H9 (cell line): Measurements from ENCODE around the gene MON2. TPM values are rescaled to one million over a fixed set of nuclear protein-coding genes. Genes with fewer than 3 reads are reported as not detected.

Source experiments
- DNase-seq: peaks from one replicate; pipeline ENCODE4 v3.0.0-alpha.2; 2017
- H2AFZ ChIP-seq: one replicate; pipeline ENCODE4 v1.6.1; 2013; ENCODE audit warnings: mild to moderate bottlenecking, low read length, control low read depth, moderate library complexity
- H2AK5ac ChIP-seq: 2 replicates; pipeline ENCODE4 v1.6.1; 2013; ENCODE audit warnings: low read length, control low read depth, mixed read lengths; ENCODE audit not compliant: insufficient read length
- H2BK120ac ChIP-seq: one replicate; pipeline ENCODE4 v1.6.1; 2013; ENCODE audit warnings: low read depth, mild to moderate bottlenecking, low read length, control low read depth, inconsistent platforms; ENCODE audit not compliant: poor library complexity, severe bottlenecking
- H2BK12ac ChIP-seq: 2 replicates; pipeline ENCODE4 v1.6.1; 2013; ENCODE audit warnings: low read length, control low read depth, mixed read lengths, low read depth; ENCODE audit not compliant: insufficient read length
- H2BK15ac ChIP-seq: 2 replicates; pipeline ENCODE4 v1.6.1; 2013; ENCODE audit warnings: low read depth, low read length, control low read depth
- H2BK20ac ChIP-seq: one replicate; pipeline ENCODE4 v1.6.1; 2013; ENCODE audit warnings: low read depth, mild to moderate bottlenecking, low read length, control low read depth, inconsistent platforms; ENCODE audit not compliant: poor library complexity, severe bottlenecking
- H2BK5ac ChIP-seq: 2 replicates; pipeline ENCODE4 v1.6.1; 2013; ENCODE audit warnings: low read length, control low read depth, mixed read lengths; ENCODE audit not compliant: insufficient read length
- H3K14ac ChIP-seq: 2 replicates; pipeline ENCODE4 v1.6.1; 2013; ENCODE audit warnings: low read length, control low read depth; ENCODE audit not compliant: insufficient read depth
- H3K18ac ChIP-seq: 2 replicates; pipeline ENCODE4 v1.6.1; 2013; ENCODE audit warnings: low read depth, mild to moderate bottlenecking, mixed read lengths, low read length, control low read depth; ENCODE audit not compliant: insufficient read length
- H3K23ac ChIP-seq: 2 replicates; pipeline ENCODE4 v1.6.1; 2013; ENCODE audit warnings: low read length, control low read depth, mixed read lengths, low read depth; ENCODE audit not compliant: insufficient read length
- H3K23me2 ChIP-seq: 2 replicates; pipeline ENCODE4 v1.6.1; 2013; ENCODE audit warnings: low read depth, mild to moderate bottlenecking, mixed read lengths, low read length, control low read depth; ENCODE audit not compliant: insufficient read length, poor library complexity, severe bottlenecking
- H3K27ac ChIP-seq: 2 replicates; pipeline ENCODE4 v1.5.1; 2013; ENCODE audit warnings: low read length, control low read depth, mixed read lengths, low read depth; ENCODE audit not compliant: insufficient read length
- H3K27me3 ChIP-seq: 2 replicates; pipeline ENCODE4 v1.6.1; 2013; ENCODE audit warnings: low read length, control low read depth, inconsistent platforms; ENCODE audit not compliant: insufficient read depth
- H3K4ac ChIP-seq: 2 replicates; pipeline ENCODE4 v1.6.1; 2013; ENCODE audit warnings: low read depth, mild to moderate bottlenecking, control low read depth, inconsistent platforms, low read length, moderate library complexity
- H3K4me1 ChIP-seq: 2 replicates; pipeline ENCODE4 v1.6.1; 2013; ENCODE audit warnings: low read length, control low read depth, inconsistent platforms; ENCODE audit not compliant: insufficient read depth
- H3K4me2 ChIP-seq: 2 replicates; pipeline ENCODE4 v1.6.1; 2013; ENCODE audit warnings: low read length, control low read depth, mixed read lengths; ENCODE audit not compliant: insufficient read length, insufficient read depth
- H3K56ac ChIP-seq: 2 replicates; pipeline ENCODE4 v1.6.1; 2013; ENCODE audit warnings: low read depth, mild to moderate bottlenecking, mixed read lengths, low read length, control low read depth; ENCODE audit not compliant: insufficient read length
- H3K79me1 ChIP-seq: 2 replicates; pipeline ENCODE4 v1.6.1; 2013; ENCODE audit warnings: low read depth, mild to moderate bottlenecking, moderate library complexity, low read length, control low read depth, inconsistent platforms; ENCODE audit not compliant: insufficient read depth, poor library complexity, severe bottlenecking
- H3K79me2 ChIP-seq: 2 replicates; pipeline ENCODE4 v1.6.1; 2013; ENCODE audit warnings: low read length, control low read depth, inconsistent platforms; ENCODE audit not compliant: insufficient read depth
- H3K9ac ChIP-seq: 2 replicates; pipeline ENCODE4 v1.6.1; 2013; ENCODE audit warnings: low read length, control low read depth, mixed read lengths; ENCODE audit not compliant: insufficient read length; ENCODE audit errors: extremely low read depth
- H3K9me3 ChIP-seq: one replicate; pipeline ENCODE4 v1.6.1; 2013; ENCODE audit warnings: low read depth, low read length, inconsistent platforms; ENCODE audit not compliant: control insufficient read depth
- H3T11ph ChIP-seq: one replicate; pipeline ENCODE4 v1.6.1; 2013; ENCODE audit warnings: mild to moderate bottlenecking, low read length, control low read depth, inconsistent platforms
- H4K20me1 ChIP-seq: one replicate; pipeline ENCODE4 v1.6.1; 2013; ENCODE audit not compliant: control insufficient read depth, insufficient read length, insufficient read depth
- H4K5ac ChIP-seq: 2 replicates; pipeline ENCODE4 v1.6.1; 2013; ENCODE audit warnings: low read depth, mild to moderate bottlenecking, mixed read lengths, low read length, control low read depth; ENCODE audit not compliant: insufficient read length
- H4K8ac ChIP-seq: replicated peaks from 2 replicates; pipeline ENCODE4 v1.6.1; 2013; ENCODE audit warnings: low read length, control low read depth, mixed read lengths, low read depth; ENCODE audit not compliant: insufficient read length
- H4K91ac ChIP-seq: 2 replicates; pipeline ENCODE4 v1.6.1; 2013; ENCODE audit warnings: low read depth, mild to moderate bottlenecking, moderate library complexity, mixed read lengths, low read length, control low read depth; ENCODE audit not compliant: insufficient read length
- H3K27ac Mint-ChIP-seq, 3 experiments: 2 replicates in 2 of 3; 3 replicates in 1 of 3; pipeline ENCODE4 v1.8.0; 2020 to 2021; ENCODE audit warnings: mixed read lengths in 3 of 3, mild to moderate bottlenecking in 1 of 3, moderate library complexity in 1 of 3
- H3K27me3 Mint-ChIP-seq: 2 replicates; pipeline ENCODE4 v1.8.0; 2021; ENCODE audit warnings: low read depth, mild to moderate bottlenecking, moderate library complexity, mixed read lengths
- H3K36me3 Mint-ChIP-seq, 3 experiments: 2 replicates in 2 of 3; 3 replicates in 1 of 3; pipeline ENCODE4 v1.8.0; 2020 to 2021; ENCODE audit warnings: low read depth in 3 of 3, mixed read lengths in 3 of 3; ENCODE audit not compliant: insufficient read depth in 1 of 3
- H3K4me1 Mint-ChIP-seq, 2 experiments: 2 replicates each; pipeline ENCODE4 v1.8.0; 2020; ENCODE audit warnings: mixed read lengths in 2 of 2
- H3K4me3 Mint-ChIP-seq, 2 experiments: 2 replicates in 1 of 2; 3 replicates in 1 of 2; pipeline ENCODE4 v1.8.0; 2020 to 2021; ENCODE audit warnings: mild to moderate bottlenecking in 2 of 2, mixed read lengths in 2 of 2, moderate library complexity in 1 of 2
- H3K9me3 Mint-ChIP-seq, 2 experiments: 2 replicates in 1 of 2; 3 replicates in 1 of 2; pipeline ENCODE4 v1.8.0; 2020; ENCODE audit warnings: mild to moderate bottlenecking in 2 of 2, mixed read lengths in 2 of 2, moderate library complexity in 1 of 2
- CTCF ChIP-seq: fragments of 200-600 bp; sonication (generic); conservative IDR thresholded peaks from 3 replicates; pipeline ENCODE4 v1.8.0; 2021; ENCODE audit warnings: antibody characterized with exemption, mild to moderate bottlenecking
- WGBS: extraction: QIAGEN DNeasy Blood & Tissue Kit; methylation state at CpG from one replicate; pipeline ENCODE4 v1.1.7; 2013; ENCODE audit warnings: missing lambda C conversion rate, low lambda C conversion rate, mixed read lengths; ENCODE audit not compliant: insufficient read length; ENCODE audit errors: extremely low coverage; 5-methylcytosine and 5-hydroxymethylcytosine counted together
- long read RNA-seq: library from polyadenylated mRNA; unstranded; transcript quantifications from one replicate; pipeline ENCODE4 v2.0.0, GENCODE V29; 2020
- total RNA-seq: library from RNA; stranded (reverse); gene quantifications from 2 replicates; pipeline ENCODE4 v1.2.1, GENCODE V29; 2021

Gene MON2, protein sequence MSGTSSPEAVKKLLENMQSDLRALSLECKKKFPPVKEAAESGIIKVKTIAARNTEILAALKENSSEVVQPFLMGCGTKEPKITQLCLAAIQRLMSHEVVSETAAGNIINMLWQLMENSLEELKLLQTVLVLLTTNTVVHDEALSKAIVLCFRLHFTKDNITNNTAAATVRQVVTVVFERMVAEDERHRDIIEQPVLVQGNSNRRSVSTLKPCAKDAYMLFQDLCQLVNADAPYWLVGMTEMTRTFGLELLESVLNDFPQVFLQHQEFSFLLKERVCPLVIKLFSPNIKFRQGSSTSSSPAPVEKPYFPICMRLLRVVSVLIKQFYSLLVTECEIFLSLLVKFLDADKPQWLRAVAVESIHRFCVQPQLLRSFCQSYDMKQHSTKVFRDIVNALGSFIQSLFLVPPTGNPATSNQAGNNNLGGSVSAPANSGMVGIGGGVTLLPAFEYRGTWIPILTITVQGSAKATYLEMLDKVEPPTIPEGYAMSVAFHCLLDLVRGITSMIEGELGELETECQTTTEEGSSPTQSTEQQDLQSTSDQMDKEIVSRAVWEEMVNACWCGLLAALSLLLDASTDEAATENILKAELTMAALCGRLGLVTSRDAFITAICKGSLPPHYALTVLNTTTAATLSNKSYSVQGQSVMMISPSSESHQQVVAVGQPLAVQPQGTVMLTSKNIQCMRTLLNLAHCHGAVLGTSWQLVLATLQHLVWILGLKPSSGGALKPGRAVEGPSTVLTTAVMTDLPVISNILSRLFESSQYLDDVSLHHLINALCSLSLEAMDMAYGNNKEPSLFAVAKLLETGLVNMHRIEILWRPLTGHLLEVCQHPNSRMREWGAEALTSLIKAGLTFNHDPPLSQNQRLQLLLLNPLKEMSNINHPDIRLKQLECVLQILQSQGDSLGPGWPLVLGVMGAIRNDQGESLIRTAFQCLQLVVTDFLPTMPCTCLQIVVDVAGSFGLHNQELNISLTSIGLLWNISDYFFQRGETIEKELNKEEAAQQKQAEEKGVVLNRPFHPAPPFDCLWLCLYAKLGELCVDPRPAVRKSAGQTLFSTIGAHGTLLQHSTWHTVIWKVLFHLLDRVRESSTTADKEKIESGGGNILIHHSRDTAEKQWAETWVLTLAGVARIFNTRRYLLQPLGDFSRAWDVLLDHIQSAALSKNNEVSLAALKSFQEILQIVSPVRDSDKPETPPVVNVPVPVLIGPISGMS (N-terminal part only)
- total RNA-seq: 21.9 and 22.3 TPM in 2 replicates
- long read RNA-seq, partial matches to known transcripts: 14 of 27 reads
- long read RNA-seq, other reads (novel, unspliced or antisense): 11 of 27 reads

DNA sequence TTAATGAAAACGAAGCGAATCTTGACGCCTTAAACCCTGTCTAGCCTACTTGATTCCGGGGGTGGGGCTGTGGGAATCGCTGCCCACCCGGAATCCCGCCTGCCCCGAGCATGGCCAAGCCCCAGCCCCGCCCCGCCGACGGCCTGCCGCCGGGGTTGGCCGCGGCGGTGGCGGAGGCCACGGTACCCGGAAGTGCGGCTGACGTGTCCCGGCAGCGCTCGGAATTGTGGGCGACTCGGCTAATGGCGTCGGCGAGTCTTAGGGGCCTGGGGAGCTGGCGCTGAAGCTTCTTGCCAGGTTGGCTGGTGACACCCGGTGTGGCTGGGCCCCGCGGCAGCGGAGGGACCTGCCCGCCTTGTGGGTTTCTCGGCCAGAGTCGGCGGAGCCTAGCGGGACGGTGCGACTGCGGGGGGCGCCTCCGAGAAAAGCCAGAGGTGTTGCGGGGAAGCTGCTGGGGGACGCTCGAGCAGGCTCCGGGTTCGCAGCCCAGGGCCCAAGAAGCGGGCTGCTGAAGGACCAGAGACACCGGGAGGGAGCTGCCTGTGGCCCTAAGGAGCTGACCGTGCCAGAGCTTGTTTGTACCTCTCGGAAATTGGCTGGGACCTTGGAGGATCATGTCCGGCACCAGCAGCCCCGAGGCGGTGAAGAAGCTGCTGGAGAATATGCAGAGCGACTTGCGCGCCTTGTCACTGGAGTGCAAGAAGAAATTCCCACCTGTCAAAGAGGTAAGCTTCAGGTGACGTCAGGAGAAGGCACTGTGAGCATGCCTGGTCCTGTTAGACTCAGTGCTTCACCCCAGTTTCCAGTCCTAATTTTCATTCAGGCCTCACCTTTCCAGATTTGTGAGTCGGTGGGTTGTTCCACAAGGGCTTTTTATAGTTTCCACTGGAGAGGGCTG lies at the start of gene MON2:
Gene MON2 (plus strand): TSS at position 233 of the 898 bp plus-strand sequence. CDS start 382 bp downstream, at position 615.
- H3K27ac Mint-ChIP-seq: peak within 1 kb of the TSS in 2 of 3 experiments; percentile 87 to 92; a peak in 4 of 7 replicates
- H2BK12ac ChIP-seq: no peak within 1 kb of the TSS
- peaks cover 4% of the 10 kb centered on the region for H3K23me2 ChIP-seq
- peaks cover 4% of the 10 kb centered on the region; the same call in 1 of the 2 replicates for H3K27me3 Mint-ChIP-seq
- H2BK5ac ChIP-seq: no peak within 1 kb of the TSS
- no peak within 1 kb of the TSS for H4K91ac ChIP-seq
- peak within 1 kb of the TSS; percentile 82; the same call in 1 of the 2 replicates for H3K14ac ChIP-seq
- peak; percentile 87 for DNase-seq
- peak within 1 kb of the TSS; percentile 52 for H2AFZ ChIP-seq
- H3K79me1 ChIP-seq: no peaks in the 10 kb centered on the region
- no peak within 1 kb of the TSS for H3K56ac ChIP-seq
- peak within 1 kb of the TSS; percentile 95 for H3K4me2 ChIP-seq
- no peak within 1 kb of the TSS for H2BK15ac ChIP-seq
- no peak within 1 kb of the TSS for H2AK5ac ChIP-seq
- H2BK20ac ChIP-seq: no peak within 1 kb of the TSS
- no peak within 1 kb of the TSS for H3T11ph ChIP-seq
- no peaks in the 10 kb centered on the region for H3K27me3 ChIP-seq
- no peak within 1 kb of the TSS for H3K27ac ChIP-seq
- no peaks in the 10 kb centered on the region for H4K20me1 ChIP-seq
- peaks cover 4% of the 10 kb centered on the region; the same call in 1 of the 2 replicates for H3K79me2 ChIP-seq
- no peak within 1 kb of the TSS for H4K8ac ChIP-seq
- no peak within 1 kb of the TSS for H3K4ac ChIP-seq
- no peak within 1 kb of the TSS for H3K23ac ChIP-seq
- no peak within 1 kb of the TSS for H4K5ac ChIP-seq
- peak within 1 kb of the TSS; percentile 42 for H3K9ac ChIP-seq
- H3K4me1 ChIP-seq: no peaks in the 10 kb centered on the region
- no peaks in the 10 kb centered on the region for H3K9me3 ChIP-seq
- peaks cover 3 to 4% (median 3%) of the 10 kb centered on the region in 3 experiments; a peak in 2 of 7 replicates for H3K36me3 Mint-ChIP-seq
- TF ChIP-seq CTCF: no peak
- H3K4me1 Mint-ChIP-seq: peaks cover 12 to 13% of the 10 kb centered on the region in 2 experiments
- H3K4me3 Mint-ChIP-seq: peak within 1 kb of the TSS; percentile 86 to 92
- WGBS: no CpG with 5 or more reads among the region's 62 CpGs
- peaks cover 17 to 18% of the 10 kb centered on the region in 2 experiments for H3K9me3 Mint-ChIP-seq
- H2BK120ac ChIP-seq: no peak within 1 kb of the TSS
- peak within 1 kb of the TSS; percentile 45 for H3K18ac ChIP-seq
